Measurements from ENCODE around the gene VWA1. TPM values are rescaled to one million over a fixed set of nuclear protein-coding genes. Genes with fewer than 3 reads are reported as not detected.
"Not testable (repeated sequence)": the region's sequence is repeated elsewhere in the genome, so short reads cannot be mapped to it uniquely, and the experiment has no call there.

Gene VWA1
- polyA plus RNA-seq, 1 donor (not counting 4 experiments of a cell fraction or from before 2014, with no cell fraction given): 6.5 TPM

GRCh38 chr1:1476011-1476410 lies 40.5 kb downstream of the VWA1 start:
- H3K9me1 ChIP-seq (ENCODE audit: control insufficient read depth, extremely low read depth, insufficient read depth, low read length); FAIRE-seq; H3K27me3 ChIP-seq (ENCODE audit: control insufficient read depth, extremely low read depth, insufficient read depth, low read length); H3K4me1 ChIP-seq (ENCODE audit: control insufficient read depth, extremely low read depth, insufficient read depth, low read length); H3K27ac ChIP-seq (ENCODE audit: control insufficient read depth, insufficient read depth, low read length); H4K20me1 ChIP-seq (ENCODE audit: control insufficient read depth, extremely low read depth, insufficient read depth, low read length); DNase-seq (ENCODE audit: low read depth, low spot score); H3K9me3 ChIP-seq (ENCODE audit: control insufficient read depth, low read depth, low read length); dilution Hi-C loops (cut with MboI; ENCODE audit: extremely low pct_ligation_motif_present, low sequenced_read_pairs); H3K4me2 ChIP-seq (ENCODE audit: control insufficient read depth, extremely low read depth, insufficient read depth, low read depth, low read length); H3K9ac ChIP-seq (ENCODE audit: control insufficient read depth, extremely low read depth, insufficient read depth, low read length); H3K4me3 ChIP-seq (ENCODE audit: control insufficient read depth in 2 of 3, extremely low read depth in 1 of 3, insufficient read depth in 2 of 3, low read depth in 1 of 3, low read length in 3 of 3); H2AFZ ChIP-seq (ENCODE audit: control insufficient read depth, low read length): not testable (repeated sequence)
- H3K36me3 ChIP-seq (ENCODE audit: control insufficient read depth in 2 of 2, extremely low read depth in 1 of 2, insufficient read depth in 2 of 2, low read length in 2 of 2): peaks cover 9 to 17% of the 10 kb centered on the region in 2 experiments
- H3K79me2 ChIP-seq (ENCODE audit: control insufficient read depth, insufficient read depth, low read length): peaks cover 72% of the 10 kb centered on the region

DNA sequence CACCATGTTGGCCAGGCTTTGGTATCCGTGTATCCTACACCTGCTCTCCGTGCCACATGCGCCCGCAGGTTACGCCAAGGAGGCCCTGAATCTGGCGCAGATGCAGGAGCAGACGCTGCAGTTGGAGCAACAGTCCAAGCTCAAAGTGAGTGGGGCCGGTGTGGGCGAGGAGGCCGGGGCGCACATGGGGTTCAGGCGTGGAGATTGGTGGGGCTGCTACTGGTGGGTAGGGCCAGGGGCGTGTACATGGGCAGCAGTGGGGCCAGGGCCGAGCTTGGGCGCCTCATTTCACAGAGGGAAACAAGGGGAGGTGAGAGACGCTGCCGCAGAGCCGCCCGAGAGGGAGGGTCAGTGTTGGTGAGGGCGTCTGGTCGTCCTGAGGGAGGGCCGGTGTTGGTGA lies 41.7 kb downstream of the VWA1 start:
- dilution Hi-C loops (cut with MboI; ENCODE audit: extremely low pct_ligation_motif_present, low sequenced_read_pairs): no loop called here
- H3K27me3 ChIP-seq (ENCODE audit: control insufficient read depth, extremely low read depth, insufficient read depth, low read length): no peaks in the 10 kb centered on the region
- H3K4me2 ChIP-seq (ENCODE audit: control insufficient read depth, extremely low read depth, insufficient read depth, low read depth, low read length): no peak overlapping the region
- H2AFZ ChIP-seq (ENCODE audit: control insufficient read depth, low read length): no peak overlapping the region
- peaks cover 5% of the 10 kb centered on the region for H4K20me1 ChIP-seq (ENCODE audit: control insufficient read depth, extremely low read depth, insufficient read depth, low read length)
- H3K9me1 ChIP-seq (ENCODE audit: control insufficient read depth, extremely low read depth, insufficient read depth, low read length): no peaks in the 10 kb centered on the region
- H3K4me1 ChIP-seq (ENCODE audit: control insufficient read depth, extremely low read depth, insufficient read depth, low read length): peaks cover 3% of the 10 kb centered on the region
- H3K4me3 ChIP-seq (ENCODE audit: control insufficient read depth in 2 of 3, extremely low read depth in 1 of 3, insufficient read depth in 2 of 3, low read depth in 1 of 3, low read length in 3 of 3): no peak overlapping the region
- DNase-seq (ENCODE audit: low read depth, low spot score): no peak
- H3K9me3 ChIP-seq (ENCODE audit: control insufficient read depth, low read depth, low read length): no peaks in the 10 kb centered on the region
- TF ChIP-seq EZH2 (IDR thresholded peaks at IDR 0.05; ENCODE audit: low read length): no peak
- TF ChIP-seq CTCF (optimal IDR thresholded peaks at IDR 0.05 in 1 of 3, IDR thresholded peaks at IDR 0.05 in 1 of 3, conservative IDR thresholded peaks at IDR 0.05 in 1 of 3; ENCODE audit: extremely low read depth in 1 of 3, insufficient read depth in 2 of 3, low read length in 3 of 3): no peak
- H3K79me2 ChIP-seq (ENCODE audit: control insufficient read depth, insufficient read depth, low read length): peaks cover 68% of the 10 kb centered on the region
- FAIRE-seq: no peak
- no peak overlapping the region for H3K9ac ChIP-seq (ENCODE audit: control insufficient read depth, extremely low read depth, insufficient read depth, low read length)
- H3K27ac ChIP-seq (ENCODE audit: control insufficient read depth, insufficient read depth, low read length): no peak overlapping the region
- peaks cover 9 to 17% of the 10 kb centered on the region in 2 experiments for H3K36me3 ChIP-seq (ENCODE audit: control insufficient read depth in 2 of 2, extremely low read depth in 1 of 2, insufficient read depth in 2 of 2, low read length in 2 of 2)
